ENCODE data around the gene ARFGEF3.
"Not testable (repeated sequence)": the region's sequence is repeated elsewhere in the genome, so short reads cannot be mapped to it uniquely, and the experiment has no call there.

The ARFGEF3 gene

GRCh38 chr6:138318741-138319375 lies 157.1 kb downstream of the ARFGEF3 start:
- DNase-seq = no peak

GRCh38 chr6:138321934-138322333 lies 160.2 kb downstream of the ARFGEF3 start:
- no peak for DNase-seq

GRCh38 chr6:138323821-138324220 lies 162.1 kb downstream of the ARFGEF3 start:
- no peak for DNase-seq

GRCh38 chr6:138328210-138328609 lies 166.5 kb downstream of the ARFGEF3 start:
- no peak for DNase-seq

- no peak for DNase-seq
Measured at GRCh38 chr6:138330763-138331162, 169.0 kb downstream of the ARFGEF3 start.

- DNase-seq = no peak
Measured at GRCh38 chr6:138331444-138331843, 169.7 kb downstream of the ARFGEF3 start.

GRCh38 chr6:138331984-138332383 lies 170.2 kb downstream of the ARFGEF3 start:
- no peak for DNase-seq

GRCh38 chr6:138334000-138334399 lies 172.3 kb downstream of the ARFGEF3 start:
- DNase-seq = no peak

GRCh38 chr6:138334963-138335362 lies 173.2 kb downstream of the ARFGEF3 start:
- DNase-seq = no peak

GRCh38 chr6:138336221-138336620 lies 174.5 kb downstream of the ARFGEF3 start:
- no peak for DNase-seq

- DNase-seq = no peak
Measured at GRCh38 chr6:138337076-138337475, 175.3 kb downstream of the ARFGEF3 start.

- no peak for DNase-seq
Measured at GRCh38 chr6:138339024-138339423, 177.3 kb downstream of the ARFGEF3 start.

GRCh38 chr6:138341176-138341575 lies 179.4 kb downstream of the ARFGEF3 start:
- no peak for DNase-seq

- no peak for DNase-seq
Measured at GRCh38 chr6:138343112-138343511, 181.4 kb downstream of the ARFGEF3 start.

- DNase-seq = no peak
Measured at GRCh38 chr6:138345565-138346285, 184.0 kb downstream of the ARFGEF3 start.

- no peak for DNase-seq
Measured at GRCh38 chr6:138346302-138347195, 184.8 kb downstream of the ARFGEF3 start.

- no peak for DNase-seq
Measured at GRCh38 chr6:138347864-138348263, 186.1 kb downstream of the ARFGEF3 start.

GRCh38 chr6:138349891-138350290 lies 188.2 kb downstream of the ARFGEF3 start:
- no peak for DNase-seq

GRCh38 chr6:138357928-138358327 lies 196.2 kb downstream of the ARFGEF3 start:
- no peak for DNase-seq

GRCh38 chr6:138368684-138369083 lies 206.9 kb downstream of the ARFGEF3 start:
- DNase-seq = not testable (repeated sequence)

GRCh38 chr6:138370631-138371451 lies 209.1 kb downstream of the ARFGEF3 start:
- no peak for DNase-seq

- DNase-seq = no peak
Measured at GRCh38 chr6:138371452-138371711, 209.6 kb downstream of the ARFGEF3 start.

- DNase-seq = no peak
Measured at GRCh38 chr6:138371720-138372119, 210.0 kb downstream of the ARFGEF3 start.
